HepG2 (cell line): ENCODE data around the gene WNK2. TPM values are rescaled to one million over a fixed set of nuclear protein-coding genes. Genes with fewer than 3 reads are reported as not detected.

ENCODE experiments used
- ATAC-seq: fragments of 200-7000 bp; cut with Tn5 transposase; 3 replicates; pipeline ENCODE4 v1.9.1; 2020; ENCODE audit warnings: mild to moderate bottlenecking, moderate library complexity
- BruUV-seq: library from RNA; stranded (reverse); fragments of 400-500 nt; replicated peaks from 2 replicates; lab custom pipeline; 2021; lab: Mats Ljungman, UMichigan
- CTCF ChIA-PET: fragments of 300-600 bp; formaldehyde crosslinking; extraction: SDS; loops from one replicate; lab custom pipeline; 2021; ENCODE audit warnings: low total read pairs, inconsistent platforms, low intra/inter-chr PET ratio; lab: Yijun Ruan, JAX
- POLR2A ChIA-PET: fragments of 350-600 bp; sonication (Branson Sonifier 250); formaldehyde crosslinking; loops from one replicate; lab custom pipeline; 2020; ENCODE audit warnings: antibody characterized with exemption, inconsistent platforms; lab: Yijun Ruan, JAX
- DNase-seq: peaks from one replicate; pipeline ENCODE4 v3.0.0-alpha.2; 2015; ENCODE audit warnings: low spot score
- FAIRE-seq: peaks from 3 replicates; lab custom pipeline; 2011; peaks lifted over from hg19 to GRCh38; lab: Jason Lieb, UNC
- H2AFZ ChIP-seq: one replicate; pipeline ENCODE4 v1.6.1; 2011; ENCODE audit warnings: low read length, inconsistent platforms
- H3K27ac ChIP-seq: fragments of 300-600 bp; 3 replicates; pipeline ENCODE4 v1.8.0; 2011; ENCODE audit warnings: mixed run types, mild to moderate bottlenecking, mixed read lengths, low read length, inconsistent platforms; ENCODE audit not compliant: insufficient read depth; ENCODE audit errors: extremely low read length
- H3K27me3 ChIP-seq, 2 experiments: fragments of 200-600 bp in 1 of 2; 2 replicates in 1 of 2; 3 replicates in 1 of 2; pipeline versions ENCODE4 v1.6.0 to v1.8.0; 2011; ENCODE audit warnings: low read length in 2 of 2, mild to moderate bottlenecking in 2 of 2, moderate library complexity in 2 of 2, inconsistent platforms in 1 of 2; ENCODE audit not compliant: insufficient read depth in 2 of 2, control insufficient read depth in 1 of 2
- H3K36me3 ChIP-seq, 2 experiments: fragments of 200-600 bp in 1 of 2; replicated peaks in 1 of 2; 2 replicates in 1 of 2; 3 replicates in 1 of 2; pipeline versions ENCODE4 v1.5.1 to v1.8.0; 2011; ENCODE audit warnings: low read length in 2 of 2, inconsistent platforms in 1 of 2; ENCODE audit not compliant: insufficient read depth in 2 of 2, control insufficient read depth in 1 of 2
- H3K4me1 ChIP-seq: 2 replicates; pipeline ENCODE4 v1.5.1; 2012; ENCODE audit warnings: low read length, inconsistent platforms; ENCODE audit not compliant: insufficient read depth
- H3K4me2 ChIP-seq: 2 replicates; pipeline ENCODE4 v1.6.0; 2011; ENCODE audit warnings: low read depth, low read length, inconsistent platforms
- H3K4me3 ChIP-seq, 3 experiments: fragments of 200-600 bp in 1 of 3; sonication (generic), shearing (Covaris generic) in 1 of 3; replicated peaks in 1 of 3; 2 replicates each; pipeline ENCODE4 v1.5.1; 2011 to 2016; ENCODE audit warnings: low read length in 3 of 3, inconsistent platforms in 2 of 3, low read depth in 2 of 3, mild to moderate bottlenecking in 2 of 3, control low read depth in 1 of 3, mixed read lengths in 1 of 3; ENCODE audit not compliant: insufficient read depth in 1 of 3
- H3K79me2 ChIP-seq: one replicate; pipeline ENCODE4 v1.6.1; 2011; ENCODE audit warnings: low read length, inconsistent platforms; ENCODE audit not compliant: insufficient read depth
- H3K9ac ChIP-seq: 2 replicates; pipeline ENCODE4 v1.6.0; 2011; ENCODE audit warnings: mild to moderate bottlenecking, low read depth, low read length, inconsistent platforms; ENCODE audit not compliant: insufficient read depth
- H3K9me3 ChIP-seq: 2 replicates; pipeline ENCODE4 v1.5.1; 2012; ENCODE audit warnings: mild to moderate bottlenecking, low read length
- H4K20me1 ChIP-seq: 2 replicates; pipeline ENCODE4 v1.6.0; 2011; ENCODE audit warnings: inconsistent platforms, mild to moderate bottlenecking, low read length, moderate library complexity; ENCODE audit not compliant: insufficient read depth
- ATF1 ChIP-seq: IDR thresholded peaks from 2 replicates; pipeline ENCODE4 v1.6.1; 2016; ENCODE audit warnings: mild to moderate bottlenecking, control low read depth
- FOSL2 ChIP-seq: sonication (generic); formaldehyde crosslinking; IDR thresholded peaks from 2 replicates; pipeline ENCODE4 v1.4.0; 2020; ENCODE audit warnings: missing genetic modification reagents
- HDAC1 ChIP-seq: sonication (generic); formaldehyde crosslinking; IDR thresholded peaks from 2 replicates; pipeline ENCODE4 v1.5.1; 2020; ENCODE audit warnings: mild to moderate bottlenecking, missing genetic modification reagents
- MXD4 ChIP-seq: IDR thresholded peaks from 2 replicates; pipeline ENCODE4 v1.6.1; 2016; ENCODE audit warnings: mild to moderate bottlenecking, missing biosample characterization, missing genetic modification reagents
- PCBP1 ChIP-seq: fragments of 200-400 bp; formaldehyde crosslinking; IDR thresholded peaks from 2 replicates; pipeline ENCODE4 v1.6.1; 2017; ENCODE audit warnings: mild to moderate bottlenecking, low read depth, low read length, borderline replicate concordance
- SCMH1 ChIP-seq: sonication (generic); formaldehyde crosslinking; IDR thresholded peaks from 2 replicates; pipeline ENCODE4 v1.9.0; 2021; ENCODE audit warnings: missing genetic modification reagents, mild to moderate bottlenecking, borderline replicate concordance
- TCF7 ChIP-seq: sonication (generic); IDR thresholded peaks from 2 replicates; pipeline ENCODE4 v1.6.1; 2016; ENCODE audit warnings: antibody characterized with exemption, low read depth
- ZNF235 ChIP-seq: sonication (generic); formaldehyde crosslinking; IDR thresholded peaks from 2 replicates; pipeline ENCODE4 v1.8.1; 2023; ENCODE audit warnings: mild to moderate bottlenecking, missing genetic modification reagents, borderline replicate concordance
- ZNF619 ChIP-seq: sonication (generic); formaldehyde crosslinking; IDR thresholded peaks from 2 replicates; pipeline ENCODE4 v1.4.0; 2020; ENCODE audit warnings: mild to moderate bottlenecking, missing genetic modification reagents
- ZNF670 ChIP-seq: sonication (generic); formaldehyde crosslinking; IDR thresholded peaks from 2 replicates; pipeline ENCODE4 v1.8.0; 2022; ENCODE audit warnings: mild to moderate bottlenecking, missing genetic modification reagents, borderline replicate concordance
- WGBS: methylation state at CpG from one replicate; pipeline ENCODE4 v1.1.6; 2017; ENCODE audit warnings: low lambda C conversion rate; 5-methylcytosine and 5-hydroxymethylcytosine counted together
- in situ Hi-C: cut with HindIII; loops from 2 replicates; pipeline ENCODE4 v1.10.0; 2017; ENCODE audit warnings: low pct_unique_long_range_greater_than_20kb; ENCODE audit not compliant: extremely low pct_ligation_motif_present
- intact Hi-C: fragments of 100-400 bp; cut with micrococcal nuclease; formaldehyde crosslinking; loops from one replicate; pipeline ENCODE4 v1.10.0; 2022; ENCODE audit not compliant: unreplicated experiment
- polyA plus RNA-seq, 8 experiments: library from polyadenylated mRNA; depleted of rRNA in 3 of 8; stranded (reverse) in 7 of 8; unstranded in 1 of 8; fragments of >200 nt; fragmentation: Illumina TruSeq in 4 of 8; extraction: Trizol in 4 of 8; gene quantifications; 2 replicates each; pipeline versions ENCODE4 v1.2.1 to v1.2.3, GENCODE V29; 2011 to 2016; ENCODE audit warnings: low read depth in 4 of 8, missing spikeins in 1 of 8, mixed read lengths in 1 of 8; ENCODE audit not compliant: insufficient read depth in 1 of 8
- total RNA-seq, 5 experiments: library from RNA; depleted of rRNA; stranded (reverse); fragments of >200 nt; fragmentation: Illumina TruSeq; extraction: Trizol; gene quantifications; 2 replicates each; pipeline ENCODE4 v1.2.3, GENCODE V29; 2016; ENCODE audit warnings: low read depth in 1 of 5
- TF ChIP-seq, protein P1 (sequence below): sonication (generic); formaldehyde crosslinking; IDR thresholded peaks from 2 replicates; pipeline ENCODE4 v1.5.1; 2020; ENCODE audit warnings: mild to moderate bottlenecking, moderate library complexity, missing genetic modification reagents
- TF ChIP-seq, protein P2 (sequence below): sonication (generic); formaldehyde crosslinking; IDR thresholded peaks from 2 replicates; pipeline ENCODE4 v1.4.0; 2020; ENCODE audit warnings: missing genetic modification reagents
- TF ChIP-seq, protein P3 (sequence below): sonication (generic); formaldehyde crosslinking; IDR thresholded peaks from 2 replicates; pipeline ENCODE4 v1.4.0; 2020; ENCODE audit warnings: mild to moderate bottlenecking, missing genetic modification reagents

WNK2 gene
- total and polyA plus RNA-seq, 2 of the 13 experiments (the other 11 are each of a cell fraction or from before 2014, with no cell fraction given), result 10.5 to 12.0 TPM

DNA sequence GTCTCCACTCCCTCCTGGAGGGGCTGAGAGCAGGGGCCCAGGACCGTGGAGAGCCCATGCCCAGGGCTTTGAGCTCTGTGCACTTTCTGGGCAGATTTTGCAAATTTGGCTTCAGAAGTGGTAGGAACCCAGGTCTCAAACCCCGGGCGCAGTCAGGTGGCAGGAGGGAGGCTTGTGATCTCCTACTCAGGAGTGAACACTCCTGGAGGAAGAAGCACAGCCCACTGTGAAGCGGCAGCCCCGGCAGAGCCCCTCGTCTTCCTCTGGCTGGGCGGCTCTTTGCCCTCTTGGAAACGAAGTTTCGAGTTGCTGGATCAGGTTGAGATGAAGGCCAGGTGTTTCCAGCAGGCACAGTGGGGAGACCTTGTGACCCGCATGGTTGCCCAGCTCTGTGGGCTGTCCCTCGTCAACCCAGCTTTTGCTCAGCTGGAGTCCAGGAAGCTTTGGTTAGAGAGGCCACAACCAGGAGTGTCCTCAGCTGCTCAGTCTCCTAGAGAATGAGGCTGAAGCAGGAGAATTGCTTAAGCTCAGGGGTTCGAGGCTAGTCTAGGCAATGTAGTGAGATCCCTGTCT, 48.5 kb downstream of the WNK2 start:
- intact Hi-C loops, result no loop called here
- H3K27ac ChIP-seq, result no peak overlapping the region
- 98% methylated on average over 11 of the region's 12 CpGs for WGBS
- no peak for FAIRE-seq
- H3K4me2 ChIP-seq, result no peak overlapping the region
- in situ Hi-C loops, result no loop called here
- H3K27me3 ChIP-seq, result no peaks in the 10 kb centered on the region
- ATAC-seq, result no peak
- DNase-seq, result no peak
- H3K79me2 ChIP-seq, result peaks cover 12% of the 10 kb centered on the region
- no peak overlapping the region for H2AFZ ChIP-seq
- TF ChIP-seq ZNF619, result no peak
- TF ChIP-seq ZNF670 (CRISPR knock-in tag), result no peak
- TF ChIP-seq, protein P1, sequence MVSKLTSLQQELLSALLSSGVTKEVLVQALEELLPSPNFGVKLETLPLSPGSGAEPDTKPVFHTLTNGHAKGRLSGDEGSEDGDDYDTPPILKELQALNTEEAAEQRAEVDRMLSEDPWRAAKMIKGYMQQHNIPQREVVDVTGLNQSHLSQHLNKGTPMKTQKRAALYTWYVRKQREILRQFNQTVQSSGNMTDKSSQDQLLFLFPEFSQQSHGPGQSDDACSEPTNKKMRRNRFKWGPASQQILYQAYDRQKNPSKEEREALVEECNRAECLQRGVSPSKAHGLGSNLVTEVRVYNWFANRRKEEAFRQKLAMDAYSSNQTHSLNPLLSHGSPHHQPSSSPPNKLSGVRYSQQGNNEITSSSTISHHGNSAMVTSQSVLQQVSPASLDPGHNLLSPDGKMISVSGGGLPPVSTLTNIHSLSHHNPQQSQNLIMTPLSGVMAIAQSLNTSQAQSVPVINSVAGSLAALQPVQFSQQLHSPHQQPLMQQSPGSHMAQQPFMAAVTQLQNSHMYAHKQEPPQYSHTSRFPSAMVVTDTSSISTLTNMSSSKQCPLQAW (CRISPR knock-in tag), result no peak
- TF ChIP-seq FOSL2 (CRISPR knock-in tag), result no peak
- no peak for TF ChIP-seq ZNF235 (CRISPR knock-in tag)
- TF ChIP-seq TCF7, result no peak
- TF ChIP-seq, protein P2, sequence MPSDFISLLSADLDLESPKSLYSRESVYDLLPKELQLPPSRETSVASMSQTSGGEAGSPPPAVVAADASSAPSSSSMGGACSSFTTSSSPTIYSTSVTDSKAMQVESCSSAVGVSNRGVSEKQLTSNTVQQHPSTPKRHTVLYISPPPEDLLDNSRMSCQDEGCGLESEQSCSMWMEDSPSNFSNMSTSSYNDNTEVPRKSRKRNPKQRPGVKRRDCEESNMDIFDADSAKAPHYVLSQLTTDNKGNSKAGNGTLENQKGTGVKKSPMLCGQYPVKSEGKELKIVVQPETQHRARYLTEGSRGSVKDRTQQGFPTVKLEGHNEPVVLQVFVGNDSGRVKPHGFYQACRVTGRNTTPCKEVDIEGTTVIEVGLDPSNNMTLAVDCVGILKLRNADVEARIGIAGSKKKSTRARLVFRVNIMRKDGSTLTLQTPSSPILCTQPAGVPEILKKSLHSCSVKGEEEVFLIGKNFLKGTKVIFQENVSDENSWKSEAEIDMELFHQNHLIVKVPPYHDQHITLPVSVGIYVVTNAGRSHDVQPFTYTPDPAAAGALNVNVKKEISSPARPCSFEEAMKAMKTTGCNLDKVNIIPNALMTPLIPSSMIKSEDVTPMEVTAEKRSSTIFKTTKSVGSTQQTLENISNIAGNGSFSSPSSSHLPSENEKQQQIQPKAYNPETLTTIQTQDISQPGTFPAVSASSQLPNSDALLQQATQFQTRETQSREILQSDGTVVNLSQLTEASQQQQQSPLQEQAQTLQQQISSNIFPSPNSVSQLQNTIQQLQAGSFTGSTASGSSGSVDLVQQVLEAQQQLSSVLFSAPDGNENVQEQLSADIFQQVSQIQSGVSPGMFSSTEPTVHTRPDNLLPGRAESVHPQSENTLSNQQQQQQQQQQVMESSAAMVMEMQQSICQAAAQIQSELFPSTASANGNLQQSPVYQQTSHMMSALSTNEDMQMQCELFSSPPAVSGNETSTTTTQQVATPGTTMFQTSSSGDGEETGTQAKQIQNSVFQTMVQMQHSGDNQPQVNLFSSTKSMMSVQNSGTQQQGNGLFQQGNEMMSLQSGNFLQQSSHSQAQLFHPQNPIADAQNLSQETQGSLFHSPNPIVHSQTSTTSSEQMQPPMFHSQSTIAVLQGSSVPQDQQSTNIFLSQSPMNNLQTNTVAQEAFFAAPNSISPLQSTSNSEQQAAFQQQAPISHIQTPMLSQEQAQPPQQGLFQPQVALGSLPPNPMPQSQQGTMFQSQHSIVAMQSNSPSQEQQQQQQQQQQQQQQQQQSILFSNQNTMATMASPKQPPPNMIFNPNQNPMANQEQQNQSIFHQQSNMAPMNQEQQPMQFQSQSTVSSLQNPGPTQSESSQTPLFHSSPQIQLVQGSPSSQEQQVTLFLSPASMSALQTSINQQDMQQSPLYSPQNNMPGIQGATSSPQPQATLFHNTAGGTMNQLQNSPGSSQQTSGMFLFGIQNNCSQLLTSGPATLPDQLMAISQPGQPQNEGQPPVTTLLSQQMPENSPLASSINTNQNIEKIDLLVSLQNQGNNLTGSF (CRISPR knock-in tag), result no peak
- TF ChIP-seq MXD4 (CRISPR knock-in tag), result no peak
- TF ChIP-seq, protein P3, sequence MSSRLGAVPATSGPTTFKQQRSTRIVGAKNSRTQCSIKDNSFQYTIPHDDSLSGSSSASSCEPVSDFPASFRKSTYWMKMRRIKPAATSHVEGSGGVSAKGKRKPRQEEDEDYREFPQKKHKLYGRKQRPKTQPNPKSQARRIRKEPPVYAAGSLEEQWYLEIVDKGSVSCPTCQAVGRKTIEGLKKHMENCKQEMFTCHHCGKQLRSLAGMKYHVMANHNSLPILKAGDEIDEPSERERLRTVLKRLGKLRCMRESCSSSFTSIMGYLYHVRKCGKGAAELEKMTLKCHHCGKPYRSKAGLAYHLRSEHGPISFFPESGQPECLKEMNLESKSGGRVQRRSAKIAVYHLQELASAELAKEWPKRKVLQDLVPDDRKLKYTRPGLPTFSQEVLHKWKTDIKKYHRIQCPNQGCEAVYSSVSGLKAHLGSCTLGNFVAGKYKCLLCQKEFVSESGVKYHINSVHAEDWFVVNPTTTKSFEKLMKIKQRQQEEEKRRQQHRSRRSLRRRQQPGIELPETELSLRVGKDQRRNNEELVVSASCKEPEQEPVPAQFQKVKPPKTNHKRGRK (CRISPR knock-in tag), result no peak
- TF ChIP-seq PCBP1, result no peak
- TF ChIP-seq SCMH1 (CRISPR knock-in tag), result no peak
- no peak for TF ChIP-seq ATF1 (CRISPR knock-in tag)
- no peak for TF ChIP-seq HDAC1 (CRISPR knock-in tag)
- H3K9me3 ChIP-seq, result no peaks in the 10 kb centered on the region
- TSS peak; percentile 9 for BruUV-seq
- ChIA-PET CTCF (no interaction called here), POLR2A (interaction anchor here (0.7 kb wide), 1 partner anchor 898 kb away, joined by 3 read pairs; no protein-coding TSS in a partner anchor)
- peaks cover 19 to 70% of the 10 kb centered on the region in 2 experiments for H3K36me3 ChIP-seq
- no peaks in the 10 kb centered on the region for H3K4me1 ChIP-seq
- H4K20me1 ChIP-seq, result peaks cover 5% of the 10 kb centered on the region; the same call in 1 of the 2 replicates
- no peak overlapping the region for H3K9ac ChIP-seq
- H3K4me3 ChIP-seq, result no peak overlapping the region
